Activated CD4-positive, alpha-beta T cell treated with anti-CD3 and anti-CD28 coated beads for 4 hours (primary cell): Measurements from ENCODE around the gene CNDP2.
A peak's percentile ranks its signal among the peaks of the same experiment; 100 is the strongest.
"Not testable (repeated sequence)": the region's sequence is repeated elsewhere in the genome, so short reads cannot be mapped to it uniquely, and the experiment has no call there.

ENCODE experiments used
- DNase-seq, 2 donors: peaks; one replicate each; pipeline ENCODE4 v3.0.0-alpha.2; 2020

The CNDP2 gene

DNA sequence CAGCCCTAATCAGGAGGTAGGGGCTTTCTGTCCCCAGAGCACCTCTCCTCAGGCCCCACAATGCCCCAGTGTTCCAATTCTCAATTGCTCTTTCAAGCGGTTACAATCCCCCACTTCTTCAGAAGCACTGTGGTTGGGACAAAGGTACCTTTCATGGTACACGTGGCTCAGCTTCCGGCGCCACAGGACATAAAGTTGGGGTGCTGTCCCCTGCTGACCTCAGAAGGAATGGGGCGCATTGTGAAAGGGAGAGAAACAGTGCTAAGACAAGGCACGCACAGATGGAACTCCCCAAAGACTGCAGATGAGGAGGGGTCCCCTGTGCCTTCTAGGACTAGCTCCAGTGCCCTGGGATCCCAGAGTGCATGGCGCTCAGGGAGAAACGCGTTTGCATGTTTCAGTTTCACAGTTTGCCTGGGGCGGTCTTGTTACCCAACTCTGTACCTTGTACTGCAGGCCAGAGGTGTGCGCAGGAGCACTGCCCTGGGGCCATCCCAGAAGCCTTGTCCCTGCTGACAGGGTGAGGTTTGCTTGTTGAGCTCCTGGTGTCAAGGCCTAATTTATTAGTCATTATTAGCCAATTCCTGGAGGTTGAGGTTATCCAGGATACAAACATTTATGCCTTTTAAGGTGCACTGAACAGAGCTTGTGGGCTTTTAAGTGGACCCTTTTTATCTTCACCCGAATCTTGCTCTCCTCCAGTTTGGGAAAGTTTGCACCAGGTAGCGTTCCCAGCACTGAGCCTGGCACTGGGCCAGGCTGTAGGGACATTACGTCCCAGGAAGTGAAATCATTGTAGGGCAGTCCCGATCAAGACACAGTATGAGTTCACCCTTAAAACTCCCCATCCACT is 45.8 kb downstream of the CNDP2 start:
- no peak for DNase-seq

GRCh38 chr18:74544898-74545297 is 48.7 kb downstream of the CNDP2 start:
- DNase-seq, result no peak

GRCh38 chr18:74546007-74546406 is 49.8 kb downstream of the CNDP2 start:
- no peak for DNase-seq

DNA sequence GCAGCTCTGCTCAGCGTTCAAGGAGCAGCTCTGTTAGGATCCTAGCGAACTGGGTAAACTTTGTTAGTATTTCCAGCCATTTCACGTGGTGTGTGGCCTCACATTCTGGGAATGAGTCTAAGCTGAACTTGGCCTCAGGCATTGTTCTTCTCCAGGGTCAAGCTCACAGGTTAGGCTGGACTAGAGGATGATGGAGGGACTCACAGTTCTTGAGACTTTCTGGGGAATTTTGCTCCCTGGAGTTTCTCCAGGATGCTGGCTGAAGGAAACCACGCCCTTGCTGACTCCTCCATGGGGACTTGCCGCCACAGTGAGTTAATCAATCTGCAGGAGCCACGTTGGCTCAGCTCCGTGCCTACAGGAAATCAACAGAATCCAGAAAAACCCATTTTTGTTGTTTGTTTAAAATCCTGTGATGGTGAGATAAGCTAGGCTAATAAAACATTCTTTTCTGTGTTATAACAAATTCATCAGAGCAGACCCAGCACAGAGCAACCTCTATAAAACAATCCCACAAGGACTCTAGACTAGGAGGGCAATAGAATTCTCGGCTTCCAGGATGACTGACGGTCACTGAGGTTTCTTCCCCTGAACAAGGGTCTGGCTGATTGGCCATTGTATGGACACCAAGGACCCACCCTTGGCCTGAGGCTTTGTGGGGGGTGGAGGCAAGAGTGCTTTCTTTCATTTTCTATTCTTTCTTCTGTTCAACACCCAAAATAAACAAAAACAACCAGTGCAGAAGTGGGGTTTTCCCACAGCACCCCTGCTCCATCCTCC is 50.8 kb downstream of the CNDP2 start:
- no peak for DNase-seq

DNA sequence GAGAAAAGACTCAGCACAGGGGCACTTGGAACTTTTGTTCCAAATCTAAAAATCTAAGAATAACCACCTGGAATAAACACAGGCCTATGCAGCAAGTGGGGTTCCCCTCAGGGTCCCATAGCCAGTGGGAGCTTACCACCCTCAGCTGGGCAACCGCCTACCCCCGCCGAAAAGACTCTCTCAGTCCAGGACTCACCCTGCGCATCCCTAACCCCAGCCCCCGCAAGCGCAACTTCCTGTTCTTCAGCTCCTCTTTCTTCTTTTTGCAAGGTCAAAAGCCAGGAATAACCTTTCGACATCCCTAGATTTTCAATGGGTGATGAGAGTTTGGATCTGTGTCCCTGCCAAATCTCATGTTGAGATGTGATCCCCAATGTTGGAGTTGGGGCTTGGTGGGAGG is 51.7 kb downstream of the CNDP2 start:
- DNase-seq, result no peak

- DNase-seq, result no peak
Measured at GRCh38 chr18:74549591-74550104, 53.5 kb downstream of the CNDP2 start.

DNA sequence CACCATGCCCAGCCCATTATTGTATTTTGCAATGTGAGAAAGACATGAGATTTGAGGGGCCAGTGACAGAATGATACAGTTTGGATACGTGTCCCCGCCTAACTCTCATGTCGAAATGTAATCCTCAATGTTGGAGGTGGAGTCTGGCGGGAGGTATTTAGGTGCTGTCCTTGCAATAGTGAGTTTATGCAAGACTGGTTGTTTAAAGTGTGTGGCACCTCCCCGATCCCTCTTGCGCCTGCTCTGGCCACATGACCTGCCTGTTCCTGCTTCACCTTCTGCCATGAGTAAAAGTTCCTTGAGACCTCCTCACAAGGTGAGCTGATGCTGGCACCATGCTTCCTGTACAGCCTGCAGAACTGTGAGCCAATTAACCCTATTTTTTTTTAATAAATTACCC is 54.7 kb downstream of the CNDP2 start:
- DNase-seq, result no peak

DNA sequence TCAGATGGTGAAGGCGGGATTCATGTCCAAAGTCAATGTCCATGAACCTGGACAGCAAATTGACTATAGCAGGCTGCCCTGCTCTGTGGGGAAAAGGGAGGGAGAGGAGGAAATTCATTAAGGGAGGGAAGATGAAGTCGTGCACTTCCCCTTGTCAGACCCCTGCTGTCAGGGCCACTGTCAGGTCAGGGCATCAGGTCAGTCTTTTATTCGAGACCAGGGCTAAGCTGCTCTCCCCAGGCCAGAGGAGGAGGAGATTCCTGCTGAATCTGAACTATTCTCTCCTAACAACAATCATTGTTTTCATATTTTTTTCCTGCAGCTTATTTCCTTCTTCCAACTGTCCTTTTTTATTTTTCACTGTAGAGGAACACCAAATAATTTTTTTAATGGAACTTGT is 55.3 kb downstream of the CNDP2 start:
- DNase-seq, result no peak

DNA sequence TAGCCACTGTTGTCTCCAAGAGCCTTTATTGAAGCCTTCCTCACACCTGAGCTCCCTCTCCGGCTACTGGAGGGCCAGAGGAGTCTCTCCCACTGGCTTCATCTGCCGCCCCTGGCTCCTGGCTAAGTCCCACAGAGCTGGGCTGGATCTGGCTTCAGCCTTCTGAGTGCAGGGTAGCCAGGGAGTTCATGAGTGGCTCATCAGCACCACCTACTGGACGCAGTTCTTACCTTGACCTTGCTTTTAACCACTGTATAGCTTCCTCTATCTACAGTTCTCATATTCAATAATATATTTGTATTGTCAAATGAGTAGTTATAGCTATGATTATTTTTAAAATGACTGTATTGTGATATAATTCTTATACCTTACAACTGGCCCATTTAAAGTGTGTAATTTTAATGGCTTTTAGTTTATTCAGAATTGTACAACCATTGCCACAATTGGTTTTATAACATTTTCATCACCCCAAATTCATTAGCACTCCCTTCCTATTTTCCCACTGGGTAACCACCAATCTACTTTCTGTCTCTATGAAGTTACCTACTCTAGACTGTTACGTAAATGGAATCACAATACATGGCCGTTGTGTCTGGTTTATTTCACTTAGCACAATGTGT is 55.9 kb downstream of the CNDP2 start:
- peak; percentile 69 to 79 for DNase-seq

DNA sequence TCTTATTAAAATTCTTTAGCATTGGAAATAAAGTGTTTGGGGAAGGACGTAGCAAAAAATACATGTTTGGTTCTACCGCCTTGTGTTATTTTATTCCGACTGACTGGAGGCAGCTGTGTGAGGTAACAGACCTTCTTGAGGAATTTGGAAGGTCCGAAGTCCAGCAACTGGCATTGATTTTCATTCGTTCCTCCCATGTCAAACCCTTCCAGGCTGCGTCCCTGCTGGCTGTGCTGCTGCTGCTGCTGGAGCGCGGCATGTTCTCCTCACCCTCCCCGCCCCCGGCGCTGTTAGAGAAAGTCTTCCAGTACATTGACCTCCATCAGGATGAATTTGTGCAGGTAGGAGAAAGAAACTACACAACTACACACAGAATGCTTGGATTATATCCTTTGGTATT is 60.0 kb downstream of the CNDP2 start:
- DNase-seq, result no peak

GRCh38 chr18:74558096-74558495 is 61.9 kb downstream of the CNDP2 start:
- DNase-seq, result no peak

GRCh38 chr18:74562131-74562730 is 66.1 kb downstream of the CNDP2 start:
- no peak for DNase-seq

DNA sequence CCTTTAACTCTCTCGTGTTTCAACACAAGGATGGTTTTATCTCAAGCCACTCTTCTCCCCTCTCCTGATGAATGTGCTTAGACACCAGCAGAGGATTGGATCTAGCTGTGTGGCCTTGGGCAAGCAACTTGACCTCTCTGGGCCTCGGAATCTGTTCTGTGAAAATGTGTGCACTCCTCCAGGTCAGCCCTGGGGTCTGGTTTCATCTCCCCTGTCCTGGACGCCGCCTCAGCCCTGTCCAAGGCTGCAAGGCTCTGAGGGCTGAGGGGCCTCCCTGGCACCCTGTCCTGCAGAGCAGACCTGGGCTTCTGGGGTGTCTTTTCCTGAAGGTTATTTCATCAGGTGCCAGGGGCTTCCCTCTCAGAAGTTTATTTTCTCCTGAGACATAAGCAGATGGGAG is 66.6 kb downstream of the CNDP2 start:
- no peak for DNase-seq

DNA sequence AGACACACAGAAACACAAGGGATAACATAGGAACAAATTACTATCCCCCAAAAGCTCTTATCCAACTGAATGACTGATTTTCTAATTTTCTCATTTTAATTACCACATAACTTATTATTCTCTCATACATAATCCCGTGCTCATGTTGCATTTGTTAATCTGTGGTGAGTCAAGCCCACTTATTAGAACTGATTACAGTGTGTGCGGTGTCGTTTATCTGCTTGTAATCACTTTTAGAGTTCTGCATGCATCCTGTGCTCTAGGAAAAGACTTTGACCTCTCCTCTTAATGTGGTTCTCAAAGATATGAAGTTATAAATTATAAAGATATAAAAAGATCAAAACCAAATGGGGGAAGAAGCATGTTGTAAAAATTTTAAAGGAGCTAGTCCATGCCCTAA is 67.8 kb downstream of the CNDP2 start:
- DNase-seq, result no peak

GRCh38 chr18:74565164-74565563 is 69.0 kb downstream of the CNDP2 start:
- not testable (repeated sequence) for DNase-seq

DNA sequence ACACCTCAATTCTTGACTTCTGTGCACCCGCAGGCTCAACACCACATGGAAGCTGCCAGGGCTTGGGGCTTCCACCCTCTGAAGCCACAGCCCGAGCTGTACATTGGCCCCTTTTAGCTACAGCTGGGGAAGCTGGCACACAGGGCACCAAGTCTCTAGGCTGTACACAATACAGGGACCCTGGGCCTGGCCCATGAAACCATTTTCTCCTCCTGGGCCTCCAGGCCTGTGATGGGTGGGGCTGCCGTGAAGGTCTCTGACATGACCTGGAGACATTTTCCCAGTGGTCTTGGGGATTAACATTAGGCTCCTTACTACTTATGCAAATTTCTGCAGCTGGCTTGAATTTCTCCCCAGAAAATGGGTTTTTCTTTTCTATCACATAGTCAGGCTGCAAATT is 69.8 kb downstream of the CNDP2 start:
- not testable (repeated sequence) for DNase-seq

GRCh38 chr18:74567822-74568221 is 71.7 kb downstream of the CNDP2 start:
- DNase-seq, result no peak

DNA sequence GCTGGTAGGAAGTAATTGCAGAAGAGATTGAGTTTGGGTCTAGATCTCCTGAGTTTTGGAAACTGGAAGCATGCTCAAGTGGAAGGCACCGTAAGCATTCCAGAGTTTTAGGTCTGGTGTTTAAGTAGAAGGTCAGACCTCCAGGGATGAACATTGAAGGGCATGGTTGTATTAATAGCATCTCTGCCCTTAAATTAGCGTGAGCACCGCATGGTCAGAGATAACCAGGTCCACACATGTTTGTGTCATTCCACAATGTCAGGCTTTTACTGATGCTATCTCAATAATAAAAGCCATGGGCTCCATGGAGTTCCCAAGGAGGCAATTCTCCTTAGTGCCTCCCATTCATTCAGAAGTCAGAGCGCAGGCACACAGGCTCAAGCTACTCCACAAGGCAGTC is 73.2 kb downstream of the CNDP2 start:
- DNase-seq, result no peak

- DNase-seq, result no peak
Measured at GRCh38 chr18:74570266-74570665, 74.1 kb downstream of the CNDP2 start.

DNA sequence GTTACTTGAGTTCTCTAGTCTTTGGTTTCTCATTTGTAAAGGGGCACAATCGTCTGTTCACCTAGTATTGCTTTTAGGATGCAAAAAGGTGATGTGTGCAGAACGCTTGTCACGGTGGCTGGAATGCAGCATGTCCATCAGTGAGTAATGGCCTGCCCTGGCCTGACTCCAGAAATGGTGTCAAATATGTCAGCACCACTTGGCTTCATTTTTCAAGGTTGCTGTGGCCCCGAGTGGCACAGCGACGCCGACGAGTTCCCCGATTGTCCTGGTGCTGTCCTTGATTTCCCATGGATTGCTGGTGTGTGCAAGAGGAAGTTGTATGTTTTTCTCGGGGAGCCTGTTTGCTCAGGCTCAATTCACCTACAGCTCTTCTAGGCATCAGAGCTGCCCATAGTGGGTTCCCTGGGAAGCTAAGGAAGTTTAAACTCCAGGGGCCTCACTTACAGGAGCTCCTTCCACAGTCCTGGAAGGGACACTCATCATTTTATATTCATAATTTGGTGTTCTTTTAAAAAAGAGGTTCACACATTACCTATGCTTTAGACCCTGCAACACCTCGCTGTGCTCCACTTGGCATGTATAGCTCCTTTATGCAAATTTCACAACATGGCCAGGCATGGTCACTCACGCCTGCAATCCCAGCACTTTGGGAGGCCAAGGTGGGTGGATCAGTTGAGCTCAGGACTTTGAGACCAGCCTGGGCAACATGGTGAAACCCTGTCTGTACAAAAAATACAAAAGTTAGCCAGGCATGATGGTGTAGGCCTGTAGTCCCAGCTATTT is 75.9 kb downstream of the CNDP2 start:
- no peak for DNase-seq

- no peak for DNase-seq
Measured at GRCh38 chr18:74573053-74573452, 76.9 kb downstream of the CNDP2 start.
